ENCODE measurements around the gene ERVK3-1.

- TF ChIP-seq EZH2phosphoT487 (IDR thresholded peaks at IDR 0.05; ENCODE audit: insufficient read depth, low read depth) (no peak), EZH2 (IDR thresholded peaks at IDR 0.05; ENCODE audit: insufficient read depth, poor library complexity, severe bottlenecking) (no peak)
These were observed 9.1 kb upstream of the ERVK3-1 start for GRCh38 chr19:58296104-58296503.
